NT2/D1 (cell line): Measurements from ENCODE around the gene SMURF1.

Source experiments
- DNase-seq: peaks from one replicate; pipeline ENCODE4 v3.0.0-alpha.2; 2011; ENCODE audit warnings: low read depth, low spot score
- H3K27me3 ChIP-seq: 2 replicates; pipeline ENCODE4 v1.6.0; 2011; ENCODE audit warnings: mild to moderate bottlenecking; ENCODE audit not compliant: insufficient read length, insufficient read depth
- H3K36me3 ChIP-seq: 2 replicates; pipeline ENCODE4 v1.6.1; 2011; ENCODE audit warnings: mild to moderate bottlenecking, low read length, mixed read lengths; ENCODE audit not compliant: insufficient read depth, insufficient read length
- H3K4me1 ChIP-seq: 2 replicates; pipeline ENCODE4 v1.5.1; 2011; ENCODE audit not compliant: insufficient read depth, insufficient read length
- H3K4me3 ChIP-seq: 2 replicates; pipeline ENCODE4 v1.5.1; 2011; ENCODE audit warnings: low read depth; ENCODE audit not compliant: insufficient read length
- H3K9ac ChIP-seq: 2 replicates; pipeline ENCODE4 v1.6.0; 2011; ENCODE audit warnings: low read depth; ENCODE audit not compliant: insufficient read length
- H3K9me3 ChIP-seq: 2 replicates; pipeline ENCODE4 v1.5.1; 2011; ENCODE audit warnings: mild to moderate bottlenecking, low read length; ENCODE audit not compliant: insufficient read depth
- SUZ12 ChIP-seq: IDR thresholded peaks from 2 replicates; pipeline ENCODE4 v1.6.1; 2011; ENCODE audit not compliant: insufficient read length, insufficient read depth; ENCODE audit errors: extremely low read depth
- YY1 ChIP-seq: IDR thresholded peaks from 2 replicates; pipeline ENCODE4 v1.6.1; 2011; ENCODE audit not compliant: insufficient read length, insufficient read depth
- ZNF274 ChIP-seq: IDR thresholded peaks from 2 replicates; pipeline ENCODE4 v1.6.1; 2011; ENCODE audit warnings: mild to moderate bottlenecking, low read depth, low read length

Gene SMURF1

GRCh38 chr7:99131290-99131689 is 12.6 kb downstream of the SMURF1 start:
- DNase-seq = no peak
- H3K4me3 ChIP-seq = no peak overlapping the region
- H3K36me3 ChIP-seq = peaks cover 3% of the 10 kb centered on the region
- H3K9me3 ChIP-seq = no peaks in the 10 kb centered on the region
- TF ChIP-seq ZNF274 (no peak), SUZ12 (no peak), YY1 (no peak)
- no peak overlapping the region for H3K9ac ChIP-seq
- peaks cover 2% of the 10 kb centered on the region for H3K4me1 ChIP-seq
- no peaks in the 10 kb centered on the region for H3K27me3 ChIP-seq

GRCh38 chr7:99129536-99129935 is 14.4 kb downstream of the SMURF1 start:
- Histone ChIP-seq H3K36me3 (peaks cover 3% of the 10 kb centered on the region), H3K4me3 (no peak overlapping the region), H3K9ac (no peak overlapping the region), H3K9me3 (no peaks in the 10 kb centered on the region), H3K27me3 (no peaks in the 10 kb centered on the region), H3K4me1 (peaks cover 5% of the 10 kb centered on the region)
- DNase-seq = no peak
- TF ChIP-seq ZNF274 (no peak), SUZ12 (no peak), YY1 (no peak)

- Histone ChIP-seq H3K4me1 (peaks cover 5% of the 10 kb centered on the region), H3K9me3 (no peaks in the 10 kb centered on the region), H3K4me3 (no peak overlapping the region), H3K27me3 (no peaks in the 10 kb centered on the region), H3K9ac (no peak overlapping the region), H3K36me3 (peaks cover 3% of the 10 kb centered on the region)
- no peak for TF ChIP-seq ZNF274
- no peak for TF ChIP-seq YY1
- TF ChIP-seq SUZ12 = no peak
- DNase-seq = no peak
Measured at GRCh38 chr7:99129001-99129400, 14.9 kb downstream of the SMURF1 start.

- no peak for TF ChIP-seq YY1
- no peak for TF ChIP-seq ZNF274
- Histone ChIP-seq H3K4me3 (no peak overlapping the region), H3K9me3 (no peaks in the 10 kb centered on the region), H3K4me1 (peaks cover 5% of the 10 kb centered on the region), H3K27me3 (no peaks in the 10 kb centered on the region), H3K36me3 (peaks cover 3% of the 10 kb centered on the region), H3K9ac (no peak overlapping the region)
- no peak for DNase-seq
Measured at GRCh38 chr7:99128076-99128950, 15.6 kb downstream of the SMURF1 start.

- DNase-seq = no peak
- H3K9me3 ChIP-seq = no peaks in the 10 kb centered on the region
- no peaks in the 10 kb centered on the region for H3K27me3 ChIP-seq
- no peak overlapping the region for H3K4me3 ChIP-seq
- H3K4me1 ChIP-seq = peaks cover 5% of the 10 kb centered on the region
- TF ChIP-seq YY1 (no peak), SUZ12 (no peak), ZNF274 (no peak)
- H3K9ac ChIP-seq = no peak overlapping the region
- peaks cover 3% of the 10 kb centered on the region for H3K36me3 ChIP-seq
Measured at GRCh38 chr7:99127636-99128035, 16.3 kb downstream of the SMURF1 start.

GRCh38 chr7:99126921-99127553 is 16.9 kb downstream of the SMURF1 start:
- H3K9ac ChIP-seq = no peak overlapping the region
- H3K4me3 ChIP-seq = no peak overlapping the region
- no peaks in the 10 kb centered on the region for H3K27me3 ChIP-seq
- no peaks in the 10 kb centered on the region for H3K9me3 ChIP-seq
- H3K36me3 ChIP-seq = peaks cover 3% of the 10 kb centered on the region
- TF ChIP-seq SUZ12 (no peak), ZNF274 (no peak), YY1 (no peak)
- peaks cover 5% of the 10 kb centered on the region for H3K4me1 ChIP-seq
- DNase-seq = no peak

GRCh38 chr7:99125505-99125865 is 18.4 kb downstream of the SMURF1 start:
- no peak for DNase-seq
- Histone ChIP-seq H3K36me3 (peaks cover under 1% of the 10 kb centered on the region), H3K4me1 (peaks cover 5% of the 10 kb centered on the region), H3K27me3 (no peaks in the 10 kb centered on the region), H3K4me3 (no peak overlapping the region), H3K9me3 (no peaks in the 10 kb centered on the region), H3K9ac (no peak overlapping the region)
- no peak for TF ChIP-seq SUZ12
- TF ChIP-seq ZNF274 = no peak
- no peak for TF ChIP-seq YY1
